K562 (cell line): ENCODE results near the gene MYBPHL. TPM values are rescaled to one million over a fixed set of nuclear protein-coding genes. Genes with fewer than 3 reads are reported as not detected.

Experiments used
- ADNP ChIP-seq: fragments of 200-800 bp; sonication (Bioruptor generic); IDR thresholded peaks from 2 replicates; pipeline ENCODE4 v1.6.1; 2016; ENCODE audit warnings: missing genetic modification characterization, missing compliant biosample characterization
- EHMT2 ChIP-seq: fragments of 450-650 bp; IDR thresholded peaks from 2 replicates; pipeline ENCODE4 v1.6.1; 2018; ENCODE audit warnings: antibody characterized with exemption
- ETV6 ChIP-seq, 3 experiments: fragments of 150-350 bp in 1 of 3; sonication (generic) in 1 of 3; formaldehyde crosslinking in 1 of 3; IDR thresholded peaks; 2 replicates each; pipeline versions ENCODE4 v1.6.1 to v1.8.0; 2014 to 2022; ENCODE audit warnings: borderline replicate concordance in 2 of 3, low read depth in 2 of 3, antibody characterized with exemption in 1 of 3, low read length in 1 of 3, mild to moderate bottlenecking in 1 of 3, missing genetic modification reagents in 1 of 3
- FOSL1 ChIP-seq: fragments of 200-800 bp; sonication (Bioruptor generic); conservative IDR thresholded peaks from 2 replicates; pipeline ENCODE4 v1.6.1; 2016; ENCODE audit warnings: missing genetic modification characterization, missing compliant biosample characterization
- JUND ChIP-seq, 2 experiments: IDR thresholded peaks; 2 replicates in 1 of 2; 3 replicates in 1 of 2; pipeline ENCODE4 v1.6.1; 2011; ENCODE audit warnings: borderline replicate concordance in 2 of 2, low read depth in 2 of 2, low read length in 2 of 2, improper control_type of control experiment in 1 of 2, missing biosample characterization in 1 of 2, missing genetic modification characterization in 1 of 2, missing genetic modification reagents in 1 of 2
- LARP7 ChIP-seq: fragments of 450-650 bp; IDR thresholded peaks from 2 replicates; pipeline ENCODE4 v1.6.1; 2016
- NKRF ChIP-seq: fragments of 450-650 bp; IDR thresholded peaks from 2 replicates; pipeline ENCODE4 v1.6.1; 2016; ENCODE audit warnings: borderline replicate concordance
- POLR2B ChIP-seq: fragments of 450-650 bp; IDR thresholded peaks from 2 replicates; pipeline ENCODE4 v1.6.1; 2018; ENCODE audit warnings: low read depth; ENCODE audit not compliant: partially characterized antibody
- RNF2 ChIP-seq: sonication (generic); IDR thresholded peaks from 2 replicates; pipeline ENCODE4 v1.6.1; 2016
- SIN3A ChIP-seq, 2 experiments: fragments of 150-350 bp in 1 of 2; IDR thresholded peaks; 2 replicates each; pipeline ENCODE4 v1.6.1; 2011 to 2016; ENCODE audit warnings: borderline replicate concordance in 2 of 2, low read depth in 2 of 2, low read length in 2 of 2, mild to moderate bottlenecking in 2 of 2, moderate library complexity in 2 of 2; ENCODE audit not compliant: control insufficient read depth in 1 of 2
- SMARCA4 ChIP-seq: fragments of 450-650 bp; IDR thresholded peaks from 2 replicates; pipeline ENCODE4 v1.6.1; 2016
- TAF15 ChIP-seq: fragments of 200-400 bp; formaldehyde crosslinking; IDR thresholded peaks from 2 replicates; pipeline ENCODE4 v1.6.1; 2017; ENCODE audit warnings: mild to moderate bottlenecking, low read depth, low read length, moderate library complexity
- ZMIZ1 ChIP-seq, 2 experiments: fragments of 150-350 bp in 1 of 2; IDR thresholded peaks; 2 replicates each; pipeline ENCODE4 v1.6.1; 2012 to 2016; ENCODE audit warnings: low read depth in 2 of 2, low read length in 2 of 2, mild to moderate bottlenecking in 1 of 2, moderate library complexity in 1 of 2
- ZNF212 ChIP-seq: fragments of 450-650 bp; formaldehyde crosslinking; IDR thresholded peaks from 2 replicates; pipeline ENCODE4 v1.4.0; 2020; ENCODE audit warnings: mild to moderate bottlenecking
- ZSCAN29 ChIP-seq: fragments of 450-650 bp; IDR thresholded peaks from 2 replicates; pipeline ENCODE4 v1.6.1; 2017
- polyA plus RNA-seq, 8 experiments: library from polyadenylated mRNA; depleted of rRNA in 4 of 8; stranded (reverse) in 5 of 8; unstranded in 3 of 8; fragments of >200 nt; fragmentation: Nextera tagmentation in 2 of 8; fragmentation: Illumina TruSeq in 1 of 8; extraction: Ambion mirVana in 2 of 8; extraction: Trizol in 1 of 8; gene quantifications; 2 replicates each; pipeline versions ENCODE4 v1.2.1 to v1.2.3, GENCODE V29; 2011 to 2014; ENCODE audit warnings: inconsistent platforms in 1 of 8, missing spikeins in 1 of 8
- total RNA-seq, 7 experiments: library from RNA; depleted of rRNA in 6 of 7; stranded (reverse); fragments of >200 nt in 6 of 7; fragmentation: Illumina TruSeq in 2 of 7; extraction: Trizol in 2 of 7; gene quantifications; 2 replicates each; pipeline versions ENCODE4 v1.2.1 to v1.2.3, GENCODE V29; 2011 to 2021; ENCODE audit warnings: low replicate concordance in 1 of 7
- TF ChIP-seq, protein P1 (sequence below): sonication (generic); formaldehyde crosslinking; IDR thresholded peaks from 2 replicates; pipeline ENCODE4 v1.8.1; 2023; ENCODE audit warnings: missing genetic modification reagents, mild to moderate bottlenecking, borderline replicate concordance

The MYBPHL gene
- total and polyA plus RNA-seq, 9 of the 15 experiments (the other 6 are each of a cell fraction or from before 2014, with no cell fraction given): 0.20 to 1.9 (median 0.33) TPM

GRCh38 chr1:109283748-109284600 is 22.8 kb downstream of the MYBPHL start (continued):
- TF ChIP-seq JUND (IDR thresholded peaks at IDR 0.05; ENCODE audit: borderline replicate concordance, low read depth, low read length) (no peak), JUND (tag; IDR thresholded peaks at IDR 0.05; ENCODE audit: borderline replicate concordance, low read depth, low read length) (no peak), ADNP (no peak), NKRF (no peak), SIN3A (IDR thresholded peaks at IDR 0.05; ENCODE audit: borderline replicate concordance in 2 of 2, control insufficient read depth in 1 of 2, low read depth in 2 of 2, low read length in 2 of 2) (no peak), LARP7 (0 out of 2 replicates have a peak, but pooled peaks have one; percentile 6), RNF2 (no peak), ZSCAN29 (no peak; the same call in 1 of the 2 replicates), ZNF212 (CRISPR knock-in tag) (no peak), EHMT2 (no peak), POLR2B (peak; percentile 10), TAF15 (no peak), ZMIZ1 (IDR thresholded peaks at IDR 0.05; ENCODE audit: low read depth in 2 of 2, low read length in 2 of 2) (no peak), FOSL1 (tag) (no peak), ETV6 (IDR thresholded peaks at IDR 0.05; ENCODE audit: borderline replicate concordance in 1 of 2, low read depth in 2 of 2, low read length in 1 of 2) (no peak), ETV6 (CRISPR knock-in tag; IDR thresholded peaks at IDR 0.05; ENCODE audit: borderline replicate concordance) (no peak), SMARCA4 (no peak)
- TF ChIP-seq, protein P1, sequence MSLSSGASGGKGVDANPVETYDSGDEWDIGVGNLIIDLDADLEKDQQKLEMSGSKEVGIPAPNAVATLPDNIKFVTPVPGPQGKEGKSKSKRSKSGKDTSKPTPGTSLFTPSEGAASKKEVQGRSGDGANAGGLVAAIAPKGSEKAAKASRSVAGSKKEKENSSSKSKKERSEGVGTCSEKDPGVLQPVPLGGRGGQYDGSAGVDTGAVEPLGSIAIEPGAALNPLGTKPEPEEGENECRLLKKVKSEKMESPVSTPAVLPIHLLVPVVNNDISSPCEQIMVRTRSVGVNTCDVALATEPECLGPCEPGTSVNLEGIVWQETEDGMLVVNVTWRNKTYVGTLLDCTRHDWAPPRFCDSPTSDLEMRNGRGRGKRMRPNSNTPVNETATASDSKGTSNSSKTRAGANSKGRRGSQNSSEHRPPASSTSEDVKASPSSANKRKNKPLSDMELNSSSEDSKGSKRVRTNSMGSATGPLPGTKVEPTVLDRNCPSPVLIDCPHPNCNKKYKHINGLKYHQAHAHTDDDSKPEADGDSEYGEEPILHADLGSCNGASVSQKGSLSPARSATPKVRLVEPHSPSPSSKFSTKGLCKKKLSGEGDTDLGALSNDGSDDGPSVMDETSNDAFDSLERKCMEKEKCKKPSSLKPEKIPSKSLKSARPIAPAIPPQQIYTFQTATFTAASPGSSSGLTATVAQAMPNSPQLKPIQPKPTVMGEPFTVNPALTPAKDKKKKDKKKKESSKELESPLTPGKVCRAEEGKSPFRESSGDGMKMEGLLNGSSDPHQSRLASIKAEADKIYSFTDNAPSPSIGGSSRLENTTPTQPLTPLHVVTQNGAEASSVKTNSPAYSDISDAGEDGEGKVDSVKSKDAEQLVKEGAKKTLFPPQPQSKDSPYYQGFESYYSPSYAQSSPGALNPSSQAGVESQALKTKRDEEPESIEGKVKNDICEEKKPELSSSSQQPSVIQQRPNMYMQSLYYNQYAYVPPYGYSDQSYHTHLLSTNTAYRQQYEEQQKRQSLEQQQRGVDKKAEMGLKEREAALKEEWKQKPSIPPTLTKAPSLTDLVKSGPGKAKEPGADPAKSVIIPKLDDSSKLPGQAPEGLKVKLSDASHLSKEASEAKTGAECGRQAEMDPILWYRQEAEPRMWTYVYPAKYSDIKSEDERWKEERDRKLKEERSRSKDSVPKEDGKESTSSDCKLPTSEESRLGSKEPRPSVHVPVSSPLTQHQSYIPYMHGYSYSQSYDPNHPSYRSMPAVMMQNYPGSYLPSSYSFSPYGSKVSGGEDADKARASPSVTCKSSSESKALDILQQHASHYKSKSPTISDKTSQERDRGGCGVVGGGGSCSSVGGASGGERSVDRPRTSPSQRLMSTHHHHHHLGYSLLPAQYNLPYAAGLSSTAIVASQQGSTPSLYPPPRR (CRISPR knock-in tag): no peak
